Neural cell (in vitro differentiated cells): ENCODE measurements around the gene TP53I11. TPM values are rescaled to one million over a fixed set of nuclear protein-coding genes. Genes with fewer than 3 reads are reported as not detected.

ENCODE experiments used
- H2AFZ ChIP-seq: fragments of 200-600, 300-800 bp; sonication (generic), shearing (Covaris generic); 2 replicates; pipeline ENCODE4 v1.6.0; 2014; ENCODE audit warnings: low read depth, mild to moderate bottlenecking, antibody characterized with exemption, low read length, moderate library complexity
- H3F3A ChIP-seq: fragments of 200-600 bp; shearing (Covaris generic); 2 replicates; pipeline ENCODE4 v1.6.1; 2016; ENCODE audit warnings: mild to moderate bottlenecking, moderate library complexity, mixed read lengths, antibody characterized with exemption, low read length; ENCODE audit not compliant: insufficient read depth, poor library complexity, severe bottlenecking
- H3K27ac ChIP-seq: fragments of 200-600, 300-800 bp; sonication (generic), shearing (Covaris generic); 2 replicates; pipeline ENCODE4 v1.5.1; 2014; ENCODE audit warnings: mild to moderate bottlenecking, low read length, moderate library complexity
- H3K27me3 ChIP-seq: fragments of 300-800, 200-600 bp; sonication (generic), shearing (Covaris generic); 2 replicates; pipeline ENCODE4 v1.6.0; 2014; ENCODE audit warnings: mild to moderate bottlenecking, low read depth, low read length, moderate library complexity; ENCODE audit not compliant: insufficient read depth
- H3K36me3 ChIP-seq: fragments of 300-800, 200-600 bp; sonication (generic), shearing (Covaris generic); 2 replicates; pipeline ENCODE4 v1.5.1; 2014; ENCODE audit warnings: mild to moderate bottlenecking, antibody characterized with exemption, low read length, moderate library complexity; ENCODE audit not compliant: insufficient read depth
- H3K4me2 ChIP-seq: fragments of 300-800, 200-600 bp; sonication (generic), shearing (Covaris generic); 2 replicates; pipeline ENCODE4 v1.6.0; 2014; ENCODE audit warnings: mild to moderate bottlenecking, low read length
- H3K4me3 ChIP-seq: fragments of 300-800, 200-600 bp; sonication (generic), shearing (Covaris generic); 2 replicates; pipeline ENCODE4 v1.5.1; 2014; ENCODE audit warnings: mild to moderate bottlenecking, low read length, moderate library complexity
- H3K79me2 ChIP-seq: fragments of 200-600 bp; shearing (Covaris generic); replicated peaks from 2 replicates; pipeline ENCODE4 v1.6.0; 2014; ENCODE audit warnings: mild to moderate bottlenecking, low read length, moderate library complexity; ENCODE audit not compliant: insufficient read depth
- H3K9ac ChIP-seq: fragments of 300-800, 200-600 bp; sonication (generic), shearing (Covaris generic); 2 replicates; pipeline ENCODE4 v1.6.1; 2016; ENCODE audit warnings: mild to moderate bottlenecking, low read length, mixed read lengths
- H3K9me2 ChIP-seq: fragments of 200-600 bp; shearing (Covaris generic); 2 replicates; pipeline ENCODE4 v1.6.1; 2016; ENCODE audit warnings: mild to moderate bottlenecking, low read length, mixed read lengths; ENCODE audit not compliant: insufficient read depth
- H3K9me3 ChIP-seq: fragments of 200-600, 300-800 bp; sonication (generic), shearing (Covaris generic); 2 replicates; pipeline ENCODE4 v1.6.1; 2016; ENCODE audit warnings: mild to moderate bottlenecking, mixed run types, low read length, moderate library complexity, mixed read lengths
- H4K20me1 ChIP-seq: fragments of 200-600 bp; shearing (Covaris generic); 2 replicates; pipeline ENCODE4 v1.6.1; 2016; ENCODE audit warnings: mild to moderate bottlenecking, mixed run types; ENCODE audit not compliant: insufficient read depth
- CTCF ChIP-seq: fragments of 450-650 bp; IDR thresholded peaks from 2 replicates; pipeline ENCODE4 v1.5.1; 2014; ENCODE audit warnings: antibody characterized with exemption, mild to moderate bottlenecking, moderate library complexity; ENCODE audit not compliant: poor library complexity, severe bottlenecking
- EP300 ChIP-seq: fragments of 450-650 bp; conservative IDR thresholded peaks from 2 replicates; pipeline ENCODE4 v1.6.1; 2014; ENCODE audit warnings: antibody characterized with exemption, mild to moderate bottlenecking, moderate library complexity; ENCODE audit not compliant: poor library complexity, severe bottlenecking
- EZH2 ChIP-seq: fragments of 200-600, 300-800 bp; shearing (Covaris generic), sonication (generic); IDR thresholded peaks from 2 replicates; pipeline ENCODE4 v1.6.1; 2014; ENCODE audit warnings: antibody characterized with exemption, low read length, borderline replicate concordance, mild to moderate bottlenecking; ENCODE audit not compliant: insufficient read depth, poor library complexity, severe bottlenecking
- MXI1 ChIP-seq: fragments of 450-650 bp; conservative IDR thresholded peaks from 2 replicates; pipeline ENCODE4 v1.6.1; 2014; ENCODE audit warnings: antibody characterized with exemption, mild to moderate bottlenecking; ENCODE audit not compliant: poor library complexity, severe bottlenecking
- POLR2AphosphoS5 ChIP-seq: IDR thresholded peaks from 2 replicates; pipeline ENCODE4 v1.6.1; 2012
- RAD21 ChIP-seq: fragments of 450-650 bp; conservative IDR thresholded peaks from 2 replicates; pipeline ENCODE4 v1.6.1; 2014; ENCODE audit warnings: antibody characterized with exemption, mild to moderate bottlenecking, moderate library complexity
- REST ChIP-seq: IDR thresholded peaks from 2 replicates; pipeline ENCODE4 v1.6.1; 2012; ENCODE audit warnings: borderline replicate concordance
- SMC3 ChIP-seq: fragments of 450-650 bp; conservative IDR thresholded peaks from 2 replicates; pipeline ENCODE4 v1.6.1; 2014; ENCODE audit warnings: antibody characterized with exemption, mild to moderate bottlenecking, moderate library complexity; ENCODE audit not compliant: poor library complexity
- TAF1 ChIP-seq: IDR thresholded peaks from 2 replicates; pipeline ENCODE4 v1.6.1; 2012; ENCODE audit warnings: low read depth
- polyA plus RNA-seq: library from polyadenylated mRNA; depleted of rRNA; stranded (reverse); fragments of >200 nt; gene quantifications from 2 replicates; pipeline ENCODE4 v1.2.3, GENCODE V29; 2014

The TP53I11 gene
- polyA plus RNA-seq, 1 donor from 2014 or later = 30.0 TPM

GRCh38 chr11:44942029-44942955, 8.4 kb downstream of the TP53I11 start:
- Histone ChIP-seq H4K20me1 (no peaks in the 10 kb centered on the region), H3K36me3 (no peaks in the 10 kb centered on the region)

More at GRCh38 chr11:44942029-44942955, 8.4 kb downstream of the TP53I11 start:
- no peak overlapping the region for H3K27ac ChIP-seq
- no peaks in the 10 kb centered on the region for H3K27me3 ChIP-seq
- no peak overlapping the region for H3K9ac ChIP-seq
- H2AFZ ChIP-seq = no peak overlapping the region
- TF ChIP-seq SMC3 (no peak), TAF1 (no peak), EZH2 (no peak), RAD21 (no peak), MXI1 (no peak), REST (no peak), EP300 (no peak), POLR2AphosphoS5 (no peak), CTCF (no peak)
- H3K9me3 ChIP-seq = no peaks in the 10 kb centered on the region
- H3K79me2 ChIP-seq = peaks cover 45% of the 10 kb centered on the region
- no peaks in the 10 kb centered on the region for H3F3A ChIP-seq
- H3K4me2 ChIP-seq = no peak overlapping the region
- no peaks in the 10 kb centered on the region for H3K9me2 ChIP-seq
- no peak overlapping the region for H3K4me3 ChIP-seq
